ENCODE results near the gene SLC66A2.
"Not testable (repeated sequence)": the region's sequence is repeated elsewhere in the genome, so short reads cannot be mapped to it uniquely, and the experiment has no call there.

The SLC66A2 gene

GRCh38 chr18:79877163-79878091 is 74.0 kb downstream of the SLC66A2 start:
- DNase-seq, result peak in 1 of 2 experiments; percentile 5

DNA sequence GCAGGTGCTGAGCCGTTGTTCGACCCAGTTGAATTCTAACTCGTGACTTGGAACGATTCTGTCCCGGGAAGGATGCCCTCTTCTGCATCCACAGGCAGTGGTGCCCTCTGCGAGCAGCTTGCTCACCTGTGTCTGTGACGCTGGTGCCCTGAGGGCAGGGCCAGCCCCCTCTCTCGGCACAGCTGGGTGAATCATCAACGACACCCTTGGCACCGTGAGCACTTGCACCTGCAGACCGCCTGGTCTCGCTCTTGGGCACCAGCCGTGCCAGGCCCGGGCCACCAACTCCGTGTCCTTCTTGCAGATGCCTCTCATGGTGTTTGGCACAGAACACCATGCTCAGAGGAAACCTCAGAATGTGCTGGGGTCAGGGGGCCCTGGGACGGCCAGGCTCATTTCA is 75.0 kb downstream of the SLC66A2 start:
- DNase-seq, result no peak

GRCh38 chr18:79875931-79876461 is 75.5 kb downstream of the SLC66A2 start:
- DNase-seq, result no peak

DNA sequence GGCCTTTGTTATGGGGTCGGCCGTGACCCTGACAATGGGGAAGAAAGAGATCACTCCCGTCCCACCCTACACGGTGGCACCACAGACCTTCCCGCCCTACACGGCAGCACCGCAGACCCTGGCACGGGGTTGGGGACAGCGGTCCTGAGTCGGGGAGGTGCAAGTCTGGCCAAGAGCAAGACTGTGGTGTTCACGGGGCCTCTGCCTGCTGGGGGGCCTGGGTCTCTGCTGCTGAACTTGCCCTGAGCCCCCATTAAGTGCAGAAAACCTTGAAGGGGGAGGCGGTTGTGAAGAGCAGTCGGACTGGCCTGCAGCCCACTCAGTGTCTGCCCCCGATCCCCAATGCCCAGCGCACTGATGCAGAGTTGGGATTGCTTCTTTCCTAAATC is 75.9 kb downstream of the SLC66A2 start:
- DNase-seq, result no peak

DNA sequence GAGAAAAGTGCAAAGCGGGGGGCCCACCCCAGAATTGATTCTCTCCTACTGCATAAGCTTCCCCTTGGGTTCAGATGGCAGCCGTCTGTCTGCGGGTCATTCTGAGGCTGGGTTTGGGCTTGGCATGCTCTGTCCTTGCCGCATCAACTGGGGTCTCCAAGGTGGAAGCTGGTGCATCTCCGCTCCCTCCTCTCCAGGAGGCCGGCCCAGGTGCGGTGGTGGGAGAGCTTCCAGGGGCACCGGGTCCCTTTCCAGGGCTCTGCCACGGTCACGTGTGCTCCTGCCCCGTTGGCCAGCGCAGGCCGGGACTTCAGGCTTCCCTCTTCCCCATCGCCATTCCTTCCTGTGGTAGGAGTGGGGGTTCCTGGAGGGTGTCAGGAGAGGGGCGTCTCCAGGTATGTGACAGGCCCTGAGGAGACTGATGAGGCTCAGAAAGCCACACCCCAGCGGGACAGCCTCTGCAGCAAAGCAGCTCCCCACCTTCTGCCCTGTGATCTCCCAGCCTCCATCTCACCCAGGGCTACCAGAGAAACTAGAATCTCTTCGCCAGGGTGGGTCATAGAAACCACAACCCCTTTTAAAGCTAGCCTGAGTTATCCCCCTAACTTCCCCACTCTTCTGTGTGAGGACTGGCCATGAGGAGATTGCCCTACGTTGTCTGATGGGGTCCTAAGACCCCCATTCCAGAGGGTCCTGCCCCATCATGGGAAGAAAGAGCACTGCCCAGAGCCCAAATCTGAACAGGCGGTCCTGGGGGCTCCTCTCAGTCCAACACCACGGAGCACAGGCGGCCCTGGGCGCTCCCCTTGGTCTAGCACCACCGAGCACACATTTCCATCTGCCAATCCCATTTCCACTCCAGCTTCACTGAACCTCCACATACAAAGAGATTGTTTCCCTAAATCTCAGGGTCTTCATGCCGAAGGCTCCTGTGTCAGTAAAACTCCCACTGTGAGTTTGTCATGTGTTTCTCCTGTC is 76.6 kb downstream of the SLC66A2 start:
- no peak for DNase-seq

GRCh38 chr18:79873449-79874110 is 77.9 kb downstream of the SLC66A2 start:
- no peak for DNase-seq

- DNase-seq, result no peak
Measured at GRCh38 chr18:79872527-79873444, 78.7 kb downstream of the SLC66A2 start.

GRCh38 chr18:79871481-79872091 is 79.9 kb downstream of the SLC66A2 start:
- no peak for DNase-seq

GRCh38 chr18:79871026-79871390 is 80.4 kb downstream of the SLC66A2 start:
- DNase-seq, result no peak

GRCh38 chr18:79870301-79871025 is 81.0 kb downstream of the SLC66A2 start:
- DNase-seq, result peak; percentile 4 to 12

DNA sequence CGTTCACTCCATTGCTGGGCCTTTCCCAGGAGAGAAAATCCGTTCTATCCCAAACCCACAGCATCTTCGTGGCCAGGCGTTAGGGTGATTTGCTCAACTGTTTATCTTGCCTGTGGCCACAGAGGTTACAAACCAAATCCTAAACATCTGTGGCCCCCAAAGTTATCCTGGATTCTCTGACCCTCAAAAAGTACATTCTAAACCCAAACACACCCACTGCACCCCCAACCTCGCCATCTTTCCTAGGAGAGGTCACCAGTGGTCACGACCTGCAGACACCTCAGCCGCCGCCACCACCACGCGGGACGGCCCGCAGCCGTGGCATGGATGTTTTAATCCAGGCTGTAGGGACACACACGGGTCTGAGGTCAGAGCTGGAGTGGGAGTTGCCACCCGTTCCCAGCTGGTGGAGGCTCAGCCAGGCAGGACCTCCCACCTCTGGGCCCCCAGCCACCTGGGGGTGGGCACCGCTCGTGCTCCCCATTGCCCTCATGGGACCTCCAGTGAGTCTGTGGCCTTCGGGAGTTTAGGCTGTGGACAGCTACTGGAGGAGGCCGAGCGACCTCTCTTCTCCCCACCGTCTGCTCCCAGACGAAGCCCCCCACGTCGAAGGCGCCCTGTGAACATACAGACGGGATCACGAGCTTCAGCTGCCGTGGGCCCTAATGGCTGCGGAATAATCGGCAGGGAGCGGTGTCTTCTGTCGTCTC is 81.7 kb downstream of the SLC66A2 start:
- no peak for DNase-seq

DNA sequence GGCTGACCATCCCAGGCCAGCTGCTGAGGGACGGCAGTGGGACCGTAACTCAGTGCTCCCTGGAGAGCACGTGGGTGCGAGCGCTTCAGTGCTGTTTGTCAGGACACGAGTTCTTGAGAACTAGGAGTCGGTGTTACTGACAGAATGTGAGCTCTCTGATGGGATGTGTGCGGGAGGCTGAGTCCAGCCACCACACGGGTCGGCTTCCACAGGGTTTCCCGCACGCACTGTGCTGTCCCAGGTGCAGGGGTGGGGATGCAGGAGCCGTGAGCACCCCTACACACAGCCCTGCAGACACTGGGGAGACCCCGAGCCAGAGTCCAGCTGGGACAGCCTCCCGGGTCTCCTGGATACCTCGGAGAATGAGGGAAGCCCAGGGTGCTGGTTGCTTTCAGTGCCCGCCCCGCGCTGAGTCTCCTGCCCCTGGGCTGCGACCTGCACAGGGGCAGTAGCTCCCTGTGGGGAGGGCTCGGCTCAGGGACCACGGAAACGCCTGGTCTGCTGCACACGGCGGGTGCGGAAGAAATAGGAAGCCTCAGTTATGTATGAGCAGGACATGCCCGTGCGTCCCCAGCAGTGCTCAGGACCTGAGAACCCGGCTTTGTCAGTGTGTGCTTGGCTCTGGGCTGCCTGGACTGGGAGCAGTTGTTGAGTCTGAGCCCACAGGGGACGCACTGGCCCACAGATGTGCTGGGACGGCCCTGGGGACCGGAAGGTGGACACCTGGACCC is 82.5 kb downstream of the SLC66A2 start:
- no peak for DNase-seq

GRCh38 chr18:79868168-79868784 is 83.2 kb downstream of the SLC66A2 start:
- DNase-seq, result no peak

DNA sequence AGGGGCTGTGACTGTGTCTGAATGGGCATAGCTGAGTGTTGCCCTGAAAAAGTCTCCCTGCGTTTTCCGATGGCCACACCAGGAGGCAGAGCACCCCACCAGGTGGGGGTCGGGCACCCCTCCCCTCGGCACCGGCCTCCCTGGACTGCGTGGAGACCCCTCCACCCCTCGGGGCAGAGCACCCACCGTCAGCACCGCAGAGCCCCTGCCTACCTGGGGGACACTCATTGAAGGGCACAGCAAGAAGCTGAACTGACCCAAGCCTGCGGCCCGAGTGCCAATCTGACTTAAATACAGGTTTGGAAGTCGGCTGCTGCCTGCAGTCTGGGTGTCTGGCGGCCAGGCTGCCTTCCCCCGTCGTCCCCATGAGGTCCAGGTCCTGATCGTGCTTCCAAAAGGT is 83.8 kb downstream of the SLC66A2 start:
- DNase-seq, result no peak

DNA sequence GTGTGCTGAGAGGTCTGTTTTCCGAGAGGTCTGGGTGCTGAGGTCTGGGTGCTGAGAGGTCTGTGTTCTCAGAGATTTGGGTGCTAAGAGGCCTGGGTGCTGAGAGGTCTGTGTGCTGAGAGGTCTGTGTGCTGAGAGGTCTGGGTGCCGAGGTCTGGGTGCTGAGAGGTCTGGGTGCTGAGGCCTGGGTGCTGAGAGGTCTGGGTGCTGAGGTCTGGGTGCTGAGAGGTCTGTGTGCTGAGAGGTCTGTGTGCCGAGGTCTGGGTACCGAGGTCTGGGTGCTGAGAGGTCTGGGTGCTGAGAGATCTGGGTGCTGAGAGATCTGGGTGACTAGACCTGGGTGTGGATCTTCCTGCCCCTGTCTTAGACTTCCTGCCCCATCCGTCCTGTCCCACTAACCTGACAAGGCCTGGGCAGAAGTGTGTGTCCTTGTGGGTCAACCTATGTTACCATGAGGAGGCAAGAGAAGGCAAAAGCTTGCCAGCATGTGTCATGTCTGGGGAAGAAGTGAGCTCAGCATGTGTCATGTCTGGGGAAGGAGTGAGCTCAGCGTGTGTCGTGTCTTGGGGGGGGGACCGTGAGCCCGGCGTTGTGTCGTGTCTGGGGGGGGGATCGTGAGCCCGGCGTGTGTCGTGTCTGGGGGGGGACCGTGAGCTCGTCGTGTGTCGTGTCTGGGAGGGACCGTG is 84.4 kb downstream of the SLC66A2 start:
- DNase-seq, result no peak

DNA sequence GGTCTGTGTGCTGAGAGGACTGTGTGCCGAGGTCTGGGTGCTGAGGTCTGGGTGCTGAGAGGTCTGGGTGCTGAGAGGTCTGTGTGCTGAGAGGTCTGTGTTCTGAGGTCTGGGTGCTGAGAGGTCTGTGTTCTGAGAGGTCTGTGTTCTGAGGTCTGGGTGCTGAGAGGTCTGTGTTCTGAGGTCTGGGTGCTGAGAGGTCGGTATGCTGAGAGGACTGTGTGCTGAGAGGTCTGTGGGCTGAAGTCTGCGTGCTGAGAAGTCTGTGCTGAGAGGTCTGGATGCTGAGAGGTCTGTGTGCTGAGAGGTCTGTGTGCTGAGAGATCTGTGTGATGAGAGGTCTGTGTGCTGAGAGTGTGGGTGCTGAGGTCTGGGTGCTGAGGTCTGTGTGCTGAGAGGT is 85.5 kb downstream of the SLC66A2 start:
- DNase-seq, result not testable (repeated sequence)

DNA sequence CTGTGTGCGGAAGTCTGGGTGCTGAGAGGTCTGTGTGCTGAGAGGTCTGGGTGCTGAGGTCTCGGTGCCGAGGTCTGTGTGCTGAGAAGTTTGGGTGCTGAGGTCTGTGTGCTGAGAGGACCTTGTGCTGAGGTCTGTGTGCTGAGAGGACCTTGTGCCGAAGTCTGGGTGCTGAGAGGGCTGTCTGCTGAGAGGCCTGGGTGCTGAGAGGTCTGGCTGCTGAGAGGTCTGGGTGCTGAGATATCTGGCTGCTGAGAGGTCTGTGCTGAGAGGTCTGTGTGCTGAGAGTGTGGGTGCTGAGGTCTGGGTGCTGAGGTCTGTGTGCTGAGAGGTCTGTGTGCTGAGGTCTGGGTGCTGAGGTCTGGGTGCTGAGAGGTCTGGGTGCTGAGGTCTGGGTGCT is 86.5 kb downstream of the SLC66A2 start:
- not testable (repeated sequence) for DNase-seq
